Effector memory CD8-positive, alpha-beta T cell (primary cell): ENCODE results near the gene ZNF777.
A peak's percentile ranks its signal among the peaks of the same experiment; 100 is the strongest.

Source experiments
- ATAC-seq: fragments of 150-1000 bp; cut with Tn5 transposase; replicated peaks from 2 replicates; pipeline ENCODE4 v1.10.0; 2021; ENCODE audit warnings: mild to moderate bottlenecking, moderate library complexity
- DNase-seq, 3 experiments: peaks; one replicate each; pipeline ENCODE4 v3.0.0; 2021
- H3K27ac Mint-ChIP-seq, 2 donors: one replicate each; pipeline ENCODE4 v1.8.0; 2022; ENCODE audit warnings: mild to moderate bottlenecking in 2 of 2, mixed read lengths in 2 of 2, moderate library complexity in 2 of 2
- H3K27me3 Mint-ChIP-seq, 2 donors: one replicate each; pipeline ENCODE4 v1.8.0; 2022; ENCODE audit warnings: mixed read lengths in 2 of 2
- H3K36me3 Mint-ChIP-seq: one replicate; pipeline ENCODE4 v1.8.0; 2022; ENCODE audit warnings: mild to moderate bottlenecking, moderate library complexity, mixed read lengths; ENCODE audit not compliant: insufficient read depth
- H3K4me1 Mint-ChIP-seq, 2 donors: one replicate each; pipeline ENCODE4 v1.8.0; 2022; ENCODE audit warnings: low read depth in 2 of 2, mixed read lengths in 2 of 2
- H3K4me3 Mint-ChIP-seq, 2 donors: one replicate each; pipeline ENCODE4 v1.8.0; 2022; ENCODE audit warnings: mild to moderate bottlenecking in 2 of 2, mixed read lengths in 2 of 2, moderate library complexity in 2 of 2
- H3K9me3 Mint-ChIP-seq, 2 donors: one replicate each; pipeline ENCODE4 v1.8.0; 2022; ENCODE audit warnings: mixed read lengths in 2 of 2

Gene ZNF777

DNA sequence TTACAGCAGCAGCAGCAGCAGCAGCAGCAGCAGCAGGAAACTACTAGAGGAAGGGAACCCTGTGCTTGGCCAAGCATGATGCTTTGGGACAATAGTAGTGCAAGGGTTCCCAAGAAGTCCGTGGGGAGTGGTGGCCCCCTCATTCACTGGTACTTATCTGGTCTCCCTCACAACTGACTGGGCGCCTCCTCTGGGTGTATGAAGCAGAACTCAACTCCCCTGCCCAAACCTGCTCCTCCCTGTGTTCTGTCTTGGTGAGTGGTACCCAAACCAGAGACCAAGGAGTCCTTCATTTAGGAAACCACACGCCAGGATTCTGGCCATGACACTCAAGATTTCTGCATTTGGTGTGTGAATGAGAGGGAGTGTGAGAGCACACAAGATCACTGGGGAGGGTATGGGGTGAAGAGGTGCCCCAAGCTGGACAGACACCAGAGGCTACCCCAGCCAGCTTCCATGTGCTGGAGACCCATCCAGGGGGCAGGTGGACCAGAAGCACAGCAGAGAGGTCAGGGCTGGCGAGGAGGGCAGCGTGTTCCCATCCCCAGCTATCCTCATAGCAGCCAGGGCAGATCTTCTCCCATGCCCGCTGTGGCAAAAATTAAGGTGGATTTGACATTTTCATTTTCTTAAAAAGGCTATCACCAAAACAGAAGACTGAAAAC lies 10.6 kb upstream of the ZNF777 start:
- no peak overlapping the region for H3K4me3 Mint-ChIP-seq
- peaks cover 4 to 7% of the 10 kb centered on the region in 2 donors for H3K4me1 Mint-ChIP-seq
- ATAC-seq (no peak), DNase-seq (no peak)
- H3K27me3 Mint-ChIP-seq: no peaks in the 10 kb centered on the region
- H3K36me3 Mint-ChIP-seq: peaks cover 41% of the 10 kb centered on the region
- H3K27ac Mint-ChIP-seq: no peak overlapping the region
- H3K9me3 Mint-ChIP-seq: no peaks in the 10 kb centered on the region

DNA sequence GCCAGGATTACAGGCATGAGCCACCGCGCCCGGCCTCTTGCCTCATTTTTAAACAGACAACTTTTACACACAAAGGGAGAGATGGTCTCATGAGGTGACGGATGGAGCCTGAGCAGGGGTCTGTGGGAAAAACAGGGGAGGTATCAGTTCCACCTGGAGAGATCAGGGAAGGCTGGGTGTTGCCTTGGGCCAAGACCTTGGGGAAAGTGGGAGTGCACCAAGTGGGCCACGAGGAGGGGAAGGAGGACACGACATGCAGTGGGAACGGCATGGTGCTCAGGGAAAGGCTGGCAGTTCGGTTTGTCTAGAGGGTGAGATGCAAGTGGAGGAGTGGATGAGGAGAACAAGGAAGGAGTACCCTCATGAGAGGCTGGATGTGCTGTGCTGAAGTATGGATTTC lies 8.9 kb upstream of the ZNF777 start:
- Mint-ChIP-seq H3K4me3 (no peak overlapping the region), H3K9me3 (no peaks in the 10 kb centered on the region), H3K27me3 (peaks cover under 1 to 7% of the 10 kb centered on the region in 2 donors), H3K36me3 (peaks cover 27% of the 10 kb centered on the region), H3K27ac (peak overlapping the region in 1 of 2 donors; percentile 35), H3K4me1 (no peaks in the 10 kb centered on the region)
- no peak for DNase-seq
- ATAC-seq: no peak

DNA sequence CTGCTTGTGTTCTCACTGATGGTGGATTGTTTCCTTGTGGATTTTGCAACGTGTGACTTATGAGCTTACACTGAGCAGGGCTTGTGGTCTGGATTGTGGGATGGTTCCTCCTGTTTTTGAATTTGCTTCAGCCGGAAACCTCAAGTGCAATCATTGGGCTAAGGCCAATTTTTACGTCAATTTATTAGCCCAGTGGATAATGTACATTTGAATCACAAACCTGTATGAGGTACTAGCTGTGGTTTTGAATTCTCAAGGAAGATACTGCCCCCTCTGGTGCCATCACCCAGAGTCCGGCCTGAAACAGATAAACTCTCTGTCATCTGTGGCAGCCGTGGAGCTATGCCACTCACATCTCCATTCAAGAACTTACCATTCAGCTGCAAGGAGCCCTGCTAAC lies 7.3 kb upstream of the ZNF777 start:
- peaks cover 20% of the 10 kb centered on the region for H3K36me3 Mint-ChIP-seq

DNA sequence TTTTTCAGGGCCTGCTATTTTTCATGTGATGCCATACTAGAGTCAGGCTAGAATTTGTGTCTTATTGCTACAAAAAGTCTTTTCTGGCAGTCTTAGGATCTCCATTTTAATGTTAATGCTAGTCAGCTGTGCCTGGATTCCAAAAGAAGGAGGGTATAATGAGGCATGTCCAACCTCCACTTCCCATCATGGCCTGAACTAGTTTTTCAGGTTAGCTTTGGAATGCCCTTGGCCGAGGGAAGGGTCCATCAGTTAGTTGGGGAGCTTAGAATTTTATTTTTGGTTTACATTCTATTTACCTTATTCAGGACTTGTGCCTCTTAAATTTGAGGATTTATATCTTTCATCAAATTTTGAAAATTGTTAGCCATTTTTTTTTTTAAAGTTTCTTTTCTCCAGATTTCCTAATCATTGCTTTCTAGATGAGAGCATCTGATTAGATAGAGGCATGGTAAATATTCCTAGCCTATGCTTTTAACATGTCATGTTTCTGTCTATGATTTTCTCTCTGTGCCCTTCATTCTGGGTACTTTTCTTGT lies 6.5 kb upstream of the ZNF777 start:
- Mint-ChIP-seq H3K27ac (no peak overlapping the region), H3K9me3 (no peaks in the 10 kb centered on the region), H3K4me1 (no peaks in the 10 kb centered on the region), H3K36me3 (peaks cover 12% of the 10 kb centered on the region), H3K4me3 (no peak overlapping the region), H3K27me3 (peaks cover 8 to 15% of the 10 kb centered on the region in 2 donors)
- DNase-seq (no peak), ATAC-seq (no peak)

More for the DNA sequence above, 7.3 kb upstream of the ZNF777 start:
- DNase-seq (no peak), ATAC-seq (no peak)
- peaks cover 8 to 15% of the 10 kb centered on the region in 2 donors for H3K27me3 Mint-ChIP-seq
- no peaks in the 10 kb centered on the region for H3K4me1 Mint-ChIP-seq
- no peak overlapping the region for H3K4me3 Mint-ChIP-seq
- no peak overlapping the region for H3K27ac Mint-ChIP-seq
- no peaks in the 10 kb centered on the region for H3K9me3 Mint-ChIP-seq

DNA sequence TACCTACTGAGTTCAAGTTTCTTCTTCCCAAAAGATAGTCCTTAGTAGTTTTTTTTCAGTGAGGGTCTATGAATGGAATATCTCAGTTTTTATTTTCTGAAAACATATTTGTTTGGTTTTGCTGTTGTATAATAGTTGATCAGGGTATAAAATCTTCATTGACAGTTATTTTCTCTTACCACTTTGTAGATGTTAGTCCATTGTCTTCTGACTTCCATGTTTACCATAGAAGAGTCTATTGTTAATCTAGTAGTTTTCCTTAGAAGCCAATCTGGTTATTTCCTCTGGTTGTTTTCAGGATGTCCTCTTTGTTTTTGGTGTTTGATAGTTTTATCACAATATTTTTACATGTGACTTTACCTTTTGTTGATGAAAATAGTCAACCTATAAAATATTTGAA lies 5.5 kb upstream of the ZNF777 start:
- H3K4me1 Mint-ChIP-seq: peaks cover 0 to under 1% of the 10 kb centered on the region in 2 donors

DNA sequence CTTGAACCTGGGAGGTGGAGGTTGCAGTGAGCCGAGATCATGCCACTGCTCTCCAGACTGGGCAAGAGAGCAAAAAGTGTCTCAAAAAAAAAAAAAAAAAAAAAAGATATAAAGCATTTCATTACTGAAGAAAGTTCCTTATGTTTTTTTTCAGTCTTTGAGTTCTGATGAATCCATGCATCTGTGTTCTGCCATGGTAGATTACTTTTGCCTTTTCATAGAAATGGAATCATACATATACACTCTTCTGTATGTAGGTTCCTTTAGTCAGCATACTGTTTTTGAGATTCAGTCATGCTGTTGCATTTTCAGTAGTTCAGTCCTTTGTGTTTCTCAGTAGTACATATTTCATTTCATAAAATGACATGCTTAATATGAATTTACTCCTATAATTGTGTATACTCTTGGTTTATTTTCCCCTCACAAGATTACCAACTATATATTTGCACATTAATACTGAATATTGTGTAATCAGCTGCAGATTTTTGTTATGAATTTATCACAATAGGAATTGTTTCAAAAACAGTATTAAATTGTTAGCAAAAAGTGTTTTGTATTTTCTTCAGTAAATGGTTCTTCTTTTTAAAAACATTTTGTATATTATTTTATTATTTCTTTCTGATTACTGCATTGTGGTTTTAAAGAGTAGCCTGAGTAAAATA lies 2.8 kb upstream of the ZNF777 start:
- no peak for DNase-seq
- peaks cover 5 to 6% of the 10 kb centered on the region in 2 donors for H3K4me1 Mint-ChIP-seq
- H3K27me3 Mint-ChIP-seq: peaks cover 8 to 15% of the 10 kb centered on the region in 2 donors
- no peak overlapping the region for H3K27ac Mint-ChIP-seq
- no peak for ATAC-seq
- H3K9me3 Mint-ChIP-seq: no peaks in the 10 kb centered on the region
- H3K4me3 Mint-ChIP-seq: no peak overlapping the region
- peaks cover 4% of the 10 kb centered on the region for H3K36me3 Mint-ChIP-seq

More for the DNA sequence above, 5.5 kb upstream of the ZNF777 start:
- DNase-seq (no peak), ATAC-seq (no peak)
- peaks cover 10% of the 10 kb centered on the region for H3K36me3 Mint-ChIP-seq
- H3K27ac Mint-ChIP-seq: no peak overlapping the region
- no peaks in the 10 kb centered on the region for H3K9me3 Mint-ChIP-seq
- H3K4me3 Mint-ChIP-seq: no peak overlapping the region
- peaks cover 8 to 15% of the 10 kb centered on the region in 2 donors for H3K27me3 Mint-ChIP-seq

DNA sequence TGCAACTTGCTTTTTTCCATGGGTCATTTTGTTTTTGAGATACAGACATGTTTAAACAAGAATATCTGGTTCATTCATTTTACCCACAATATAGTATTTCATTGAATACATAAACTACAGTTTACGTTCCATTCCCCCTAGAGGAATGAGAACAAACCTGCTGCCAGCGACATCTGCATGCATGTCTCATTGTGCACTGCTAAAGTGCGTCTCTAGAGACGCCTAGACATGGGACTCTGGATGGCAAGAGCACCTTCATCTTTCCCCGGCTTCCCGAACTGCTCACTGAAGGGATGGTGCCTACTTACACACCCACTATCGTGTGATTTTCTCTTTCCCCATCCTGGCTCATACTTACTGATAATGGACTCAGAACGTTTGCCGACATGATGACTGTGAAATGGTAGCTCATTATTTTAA lies 1.2 kb upstream of the ZNF777 start:
- peak overlapping the region in 1 of 2 donors; percentile 77 for H3K4me3 Mint-ChIP-seq

DNA sequence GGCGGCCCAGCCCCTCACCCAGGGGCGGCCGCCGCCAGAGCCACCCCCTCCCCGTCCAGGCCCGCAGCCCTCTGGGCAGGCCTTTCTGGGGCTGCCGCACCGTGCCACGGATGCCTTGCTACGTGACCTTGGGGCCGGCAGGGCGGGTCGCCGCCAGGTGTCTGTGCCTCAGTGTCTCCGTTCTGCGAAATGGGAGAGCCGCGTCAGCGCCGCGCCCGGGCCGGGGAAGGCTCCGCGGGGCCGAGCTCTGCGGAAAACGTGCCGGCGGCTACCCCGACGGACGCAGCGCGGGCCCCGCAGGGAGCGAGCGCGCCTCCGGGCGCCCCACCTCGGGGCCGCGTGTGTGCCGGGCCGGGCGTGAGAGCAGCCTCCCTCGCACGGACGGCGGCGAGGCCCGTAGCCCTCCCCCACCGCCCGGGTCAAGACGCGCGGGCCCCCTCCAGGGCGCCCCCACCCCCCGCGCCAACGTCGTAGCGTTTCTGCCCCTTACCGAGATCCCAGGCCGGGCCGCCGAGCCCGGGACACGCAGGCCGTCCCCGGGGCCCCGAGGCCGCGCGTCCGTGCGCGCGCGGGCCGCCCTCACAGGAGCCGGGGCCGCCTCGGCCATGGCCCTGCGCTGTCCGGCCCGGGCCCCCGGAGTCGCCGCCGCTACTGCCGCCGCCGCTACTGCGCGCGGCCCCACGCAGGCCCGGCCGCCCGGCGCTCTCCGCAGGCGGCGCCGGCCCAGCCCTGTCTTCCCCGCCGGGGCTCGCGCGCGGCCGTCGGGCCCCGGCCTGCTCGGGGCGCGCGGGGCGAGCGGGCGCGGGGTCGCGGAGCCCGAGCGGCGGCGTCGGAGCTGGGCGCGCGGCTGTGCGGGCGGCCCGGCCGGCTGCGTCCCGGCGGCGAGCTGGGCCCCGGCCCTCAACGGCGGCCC lies 1.1 kb downstream of the ZNF777 start:
- DNase-seq: no peak
- Mint-ChIP-seq H3K27ac (no peak overlapping the region), H3K27me3 (peaks cover 7 to 8% of the 10 kb centered on the region in 2 donors), H3K36me3 (peaks cover 12% of the 10 kb centered on the region), H3K4me3 (peak overlapping the region; percentile 77 to 83), H3K9me3 (no peaks in the 10 kb centered on the region), H3K4me1 (peaks cover 11 to 15% of the 10 kb centered on the region in 2 donors)
- peak; percentile 38 for ATAC-seq

More for the DNA sequence above, 1.2 kb upstream of the ZNF777 start:
- H3K27ac Mint-ChIP-seq: no peak overlapping the region
- H3K4me1 Mint-ChIP-seq: peaks cover 11 to 12% of the 10 kb centered on the region in 2 donors
- H3K36me3 Mint-ChIP-seq: peaks cover 7% of the 10 kb centered on the region
- no peak for DNase-seq
- H3K27me3 Mint-ChIP-seq: peaks cover 8 to 15% of the 10 kb centered on the region in 2 donors
- no peak for ATAC-seq
- no peaks in the 10 kb centered on the region for H3K9me3 Mint-ChIP-seq

DNA sequence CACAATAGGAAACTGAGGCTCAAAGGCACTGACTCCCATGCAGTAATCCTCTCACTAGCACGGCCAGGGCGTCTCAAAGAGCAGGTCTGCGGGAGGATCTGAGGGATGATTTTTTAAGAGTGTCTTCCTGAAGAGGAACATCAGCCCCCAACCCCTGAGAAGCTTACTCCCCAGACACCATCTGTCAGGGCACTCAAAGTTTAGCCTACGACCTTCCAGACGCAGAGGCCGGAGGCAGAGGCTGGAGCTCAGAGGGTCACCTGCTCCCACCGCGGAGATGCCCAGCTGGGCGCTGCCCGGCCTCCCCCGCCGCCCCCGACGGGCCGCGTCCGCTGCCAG lies 1.7 kb downstream of the ZNF777 start:
- ATAC-seq: no peak
- H3K4me1 Mint-ChIP-seq: peaks cover 11 to 15% of the 10 kb centered on the region in 2 donors
- H3K36me3 Mint-ChIP-seq: peaks cover 13% of the 10 kb centered on the region
- DNase-seq: no peak
- H3K9me3 Mint-ChIP-seq: no peaks in the 10 kb centered on the region
- H3K4me3 Mint-ChIP-seq: peak overlapping the region; percentile 49 to 70
- peaks cover under 1 to 2% of the 10 kb centered on the region in 2 donors for H3K27me3 Mint-ChIP-seq
- no peak overlapping the region for H3K27ac Mint-ChIP-seq

DNA sequence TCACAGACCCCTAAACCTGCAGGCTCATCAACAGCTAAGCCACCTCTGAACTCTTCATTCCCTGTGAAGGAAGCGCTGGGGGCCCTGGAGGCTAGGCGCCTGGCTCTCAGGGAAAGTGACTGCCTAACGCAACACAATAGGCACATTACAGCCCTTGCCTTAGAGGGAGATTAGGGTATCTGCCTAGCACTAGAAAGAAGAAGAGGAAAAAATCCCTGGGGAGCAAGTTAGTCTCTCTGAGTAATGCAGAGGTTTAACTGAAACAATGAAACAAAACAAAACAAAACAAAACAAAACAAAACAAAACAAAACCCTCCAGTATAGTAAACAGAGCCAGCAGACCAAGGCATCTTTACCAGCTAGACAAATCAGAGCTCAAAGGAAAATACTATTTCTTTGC lies 2.6 kb downstream of the ZNF777 start:
- Mint-ChIP-seq H3K36me3 (peaks cover 18% of the 10 kb centered on the region), H3K27ac (peak overlapping the region in 1 of 2 donors; percentile 46), H3K9me3 (no peaks in the 10 kb centered on the region), H3K4me1 (peaks cover 11 to 18% of the 10 kb centered on the region in 2 donors), H3K27me3 (no peaks in the 10 kb centered on the region), H3K4me3 (peak overlapping the region; percentile 49 to 70)
- ATAC-seq (no peak), DNase-seq (no peak)

DNA sequence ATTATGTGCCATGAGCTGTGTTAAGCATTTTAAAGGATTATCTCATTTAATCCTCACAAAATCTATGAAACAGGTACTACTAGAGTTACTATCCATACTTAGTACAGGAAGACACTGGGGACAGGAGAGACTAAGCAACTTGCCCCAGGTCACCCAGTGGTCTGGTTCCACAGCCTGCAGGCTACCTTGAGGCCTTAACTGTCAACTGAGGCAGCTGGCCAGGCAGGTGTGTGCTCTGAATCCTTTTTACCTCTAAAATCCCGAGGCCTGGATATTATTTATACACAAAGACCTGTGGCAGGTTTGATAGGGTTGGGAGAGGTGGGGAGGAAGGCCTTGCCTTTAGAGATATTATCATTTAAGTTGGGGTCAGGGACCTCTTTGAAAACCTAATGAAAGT lies 3.1 kb downstream of the ZNF777 start:
- ATAC-seq (no peak), DNase-seq (no peak)
- Mint-ChIP-seq H3K9me3 (no peaks in the 10 kb centered on the region), H3K4me3 (no peak overlapping the region), H3K36me3 (peaks cover 18% of the 10 kb centered on the region), H3K4me1 (peaks cover 11 to 18% of the 10 kb centered on the region in 2 donors), H3K27ac (no peak overlapping the region), H3K27me3 (no peaks in the 10 kb centered on the region)

DNA sequence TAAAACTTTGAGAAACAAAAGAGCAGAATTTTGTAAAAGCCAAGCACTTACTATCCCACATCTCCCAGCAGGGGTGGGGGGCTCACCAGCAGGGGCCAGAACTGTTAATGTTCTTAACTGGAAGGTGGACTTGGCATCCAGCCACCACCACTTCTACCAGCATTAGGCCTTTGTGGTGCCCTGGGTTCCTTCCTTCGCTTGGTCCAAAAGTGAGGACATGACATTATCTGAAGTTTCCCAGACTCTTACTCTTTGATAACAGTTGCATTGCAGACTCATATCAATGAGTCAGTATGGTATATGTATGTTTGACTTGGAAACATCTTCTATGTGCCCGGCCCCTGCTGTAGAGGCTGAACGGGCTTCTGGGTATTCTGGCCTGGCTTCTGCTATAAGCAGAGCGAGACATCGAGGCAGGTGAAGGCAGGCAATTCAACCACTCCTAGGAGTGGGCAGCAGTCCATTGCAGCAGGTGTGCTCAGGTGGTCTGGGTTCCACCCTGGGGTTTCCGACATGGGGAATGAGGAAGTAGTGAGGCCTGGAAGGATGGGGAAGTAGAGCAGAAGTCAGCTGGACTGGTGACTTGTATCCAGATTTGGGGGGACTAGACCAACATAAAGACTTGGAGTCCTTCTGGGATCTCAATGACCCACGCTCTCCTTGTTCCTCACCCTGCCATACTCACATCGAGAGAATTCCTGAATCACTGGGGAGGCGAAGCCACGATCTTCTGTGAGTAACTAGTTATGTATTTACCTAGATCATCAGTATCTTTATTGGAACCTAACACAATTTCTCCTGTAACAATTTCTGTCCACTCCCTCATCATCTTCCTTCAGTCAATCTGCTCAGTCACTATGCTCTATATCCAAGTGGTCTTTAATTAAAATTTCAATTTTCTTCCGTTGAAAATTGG lies 4.1 kb downstream of the ZNF777 start:
- H3K27me3 Mint-ChIP-seq: no peaks in the 10 kb centered on the region
- H3K4me1 Mint-ChIP-seq: peaks cover 11 to 18% of the 10 kb centered on the region in 2 donors
- H3K27ac Mint-ChIP-seq: peak overlapping the region in 1 of 2 donors; percentile 63
- DNase-seq (no peak), ATAC-seq (no peak)
- H3K36me3 Mint-ChIP-seq: peaks cover 25% of the 10 kb centered on the region
- H3K4me3 Mint-ChIP-seq: no peak overlapping the region
- H3K9me3 Mint-ChIP-seq: no peaks in the 10 kb centered on the region
